H1 (cell line): Measurements from ENCODE around the gene NUBP2. TPM values are rescaled to one million over a fixed set of nuclear protein-coding genes. Genes with fewer than 3 reads are reported as not detected.

Experiments
- BRCA1 ChIP-seq: IDR thresholded peaks from 2 replicates; pipeline ENCODE4 v1.6.1; 2012; ENCODE audit warnings: low read depth, low read length, improper control_type of control experiment
- CHD1 ChIP-seq: IDR thresholded peaks from 2 replicates; pipeline ENCODE4 v1.6.1; 2012; ENCODE audit warnings: low read depth, low read length, improper control_type of control experiment
- E2F6 ChIP-seq: IDR thresholded peaks from 2 replicates; pipeline ENCODE4 v1.6.1; 2012; ENCODE audit warnings: inconsistent platforms
- HDAC6 ChIP-seq: IDR thresholded peaks from one replicate; pipeline ENCODE4 v1.7.1; 2012; ENCODE audit warnings: low read depth, mild to moderate bottlenecking, inconsistent platforms, low read length, moderate library complexity
- PHF8 ChIP-seq: fragments of 200-600 bp; sonication (generic); conservative IDR thresholded peaks from 2 replicates; pipeline ENCODE4 v1.7.1; 2012; ENCODE audit warnings: low read depth, mild to moderate bottlenecking, inconsistent platforms, low read length, moderate library complexity
- RBBP5 ChIP-seq: IDR thresholded peaks from 2 replicates; pipeline ENCODE4 v1.7.1; 2012; ENCODE audit warnings: low read depth, mild to moderate bottlenecking, inconsistent platforms, low read length, moderate library complexity, borderline replicate concordance
- polyA plus RNA-seq, 7 experiments: library from polyadenylated mRNA; depleted of rRNA in 3 of 7; stranded (reverse) in 5 of 7; unstranded in 2 of 7; fragments of >200 nt in 5 of 7; fragments of 200-250 nt in 2 of 7; gene quantifications; 1 replicate in 5 of 7; 2 replicates in 1 of 7; 4 replicates in 1 of 7; pipeline versions ENCODE4 v1.2.1 to v1.2.3, GENCODE V29; 2011 to 2013; ENCODE audit warnings: missing spikeins in 2 of 7, mixed read lengths in 2 of 7
- total RNA-seq: library from RNA; stranded (reverse); fragmentation: NEBNext Ultra II Directional; extraction: Animal tissue kit (Norgen Biotek cat#: 25700); gene quantifications from 2 replicates; pipeline ENCODE4 v1.2.1, GENCODE V29; 2021

The NUBP2 gene
- total and polyA plus RNA-seq, 2 of the 8 experiments (the other 6 are each of a cell fraction or from before 2014, with no cell fraction given): 70.3 to 96.9 TPM

- no peak for TF ChIP-seq E2F6
- no peak for TF ChIP-seq BRCA1
- TF ChIP-seq RBBP5: no peak
- no peak for TF ChIP-seq PHF8
- TF ChIP-seq HDAC6: no peak
- TF ChIP-seq CHD1: no peak
Measured at GRCh38 chr16:1752853-1753252, 29.9 kb upstream of the NUBP2 start (continued).
